Activated CD8-positive, alpha-beta T cell treated with anti-CD3 and anti-CD28 coated beads, Interleukin-2, amount 10 ng/mL, durations not matched to agents 7 days and 5 days (primary cell): ENCODE measurements around the gene OLIG3. TPM values are rescaled to one million over a fixed set of nuclear protein-coding genes. Genes with fewer than 3 reads are reported as not detected.
A peak's percentile ranks its signal among the peaks of the same experiment; 100 is the strongest.

ENCODE experiments used
- ATAC-seq: fragments of 150-1000 bp; cut with Tn5 transposase; one replicate; pipeline ENCODE4 v1.10.0; 2021; ENCODE audit warnings: moderate library complexity
- CTCF ChIA-PET: fragments of 350-600 bp; sonication (Branson Sonifier 250); formaldehyde crosslinking; loops from one replicate; lab custom pipeline; 2021; ENCODE audit warnings: antibody characterized with exemption; lab: Charles Lee
- POLR2A ChIA-PET: fragments of 350-600 bp; sonication (Branson Sonifier 250); formaldehyde crosslinking; loops from one replicate; lab custom pipeline; 2021; ENCODE audit warnings: antibody characterized with exemption; lab: Charles Lee
- DNase-seq: peaks from one replicate; pipeline ENCODE4 v3.0.0-alpha.2; 2020
- H3K27ac Mint-ChIP-seq: one replicate; pipeline ENCODE4 v1.8.0; 2021; ENCODE audit warnings: mild to moderate bottlenecking, mixed read lengths
- H3K27me3 Mint-ChIP-seq: one replicate; pipeline ENCODE4 v1.8.0; 2021; ENCODE audit warnings: low read depth, mixed read lengths
- H3K36me3 Mint-ChIP-seq: one replicate; pipeline ENCODE4 v1.8.0; 2021; ENCODE audit warnings: low read depth, mixed read lengths
- H3K4me1 Mint-ChIP-seq: one replicate; pipeline ENCODE4 v1.8.0; 2021; ENCODE audit warnings: low read depth, mixed read lengths
- H3K4me3 Mint-ChIP-seq: one replicate; pipeline ENCODE4 v1.8.0; 2021; ENCODE audit warnings: mild to moderate bottlenecking, mixed read lengths
- H3K9me3 Mint-ChIP-seq: one replicate; pipeline ENCODE4 v1.8.0; 2022; ENCODE audit warnings: mixed read lengths; ENCODE audit not compliant: insufficient read depth
- total RNA-seq, 2 experiments: library from RNA; stranded (reverse); gene quantifications; one replicate each; pipeline ENCODE4 v1.2.3, GENCODE V29; 2021

The OLIG3 gene
- total RNA-seq, 2 experiments from 2014 or later, result 0.34 to 0.44 TPM

DNA sequence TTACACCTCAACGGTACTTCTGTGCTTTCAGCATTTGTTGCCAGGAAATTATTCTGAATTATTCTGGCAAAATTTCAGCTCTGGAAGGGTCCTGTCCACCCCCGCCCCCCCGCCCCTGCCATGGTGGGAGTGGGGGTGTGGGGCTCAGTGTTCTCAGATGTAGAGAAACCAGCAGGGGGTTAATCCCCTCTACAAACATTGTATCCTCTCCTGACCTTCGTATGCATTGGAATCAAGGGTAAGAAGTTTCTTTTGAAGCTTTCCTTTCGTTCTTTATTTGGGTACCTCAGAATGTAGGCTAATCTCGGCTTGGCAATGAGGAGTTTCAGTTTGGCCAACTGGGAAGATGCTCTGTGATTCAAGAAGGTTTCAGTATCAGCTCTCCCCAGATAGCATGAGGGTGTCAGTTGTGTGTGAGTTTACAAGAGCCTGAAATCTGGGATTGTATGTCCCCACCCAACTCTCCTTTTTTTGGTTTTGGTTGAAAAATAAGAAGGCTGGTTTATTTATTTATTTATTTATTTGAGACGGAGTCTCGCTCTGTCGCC lies 25.5 kb upstream of the OLIG3 start:
- no peaks in the 10 kb centered on the region for H3K36me3 Mint-ChIP-seq
- no peaks in the 10 kb centered on the region for H3K4me1 Mint-ChIP-seq
- peaks cover 54% of the 10 kb centered on the region for H3K27me3 Mint-ChIP-seq
- CTCF ChIA-PET, result interaction anchor here (0.6 to 1.2 kb wide), 3 partner anchors 15 to 235 kb away, joined by 3 to 4 read pairs (median 3); no protein-coding TSS in a partner anchor
- POLR2A ChIA-PET, result no interaction called here
- DNase-seq, result no peak
- no peaks in the 10 kb centered on the region for H3K9me3 Mint-ChIP-seq
- H3K27ac Mint-ChIP-seq, result no peak overlapping the region
- ATAC-seq, result no peak
- H3K4me3 Mint-ChIP-seq, result no peak overlapping the region

DNA sequence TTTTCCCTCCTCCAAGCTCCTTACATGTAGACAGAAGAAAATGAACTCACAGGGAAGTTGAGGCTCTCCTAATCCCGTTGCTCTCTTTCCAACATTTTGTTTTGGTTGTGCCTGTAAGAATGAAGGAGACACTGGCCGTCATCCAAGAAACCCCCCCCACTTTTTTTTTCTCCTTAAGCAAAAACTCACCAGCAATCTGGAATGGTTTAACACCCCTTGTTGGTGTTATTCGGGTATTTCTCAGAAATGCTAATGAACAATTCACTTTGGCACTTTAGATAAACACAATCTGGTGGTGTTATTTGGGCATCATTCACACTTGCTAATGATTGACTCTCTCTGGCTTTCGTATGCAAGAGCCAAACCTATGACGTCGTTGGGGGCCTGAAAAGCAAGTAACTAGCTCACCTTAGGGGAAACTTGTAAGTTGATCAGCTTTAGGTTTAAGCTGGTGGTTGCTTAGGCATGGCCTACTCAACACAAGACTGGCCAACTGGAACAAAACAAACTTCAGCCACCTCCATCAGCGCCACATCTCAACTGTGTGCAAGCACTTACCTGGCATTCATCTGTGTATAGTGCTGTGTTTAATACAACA lies 24.3 kb upstream of the OLIG3 start:
- Mint-ChIP-seq H3K4me1 (no peaks in the 10 kb centered on the region), H3K4me3 (no peak overlapping the region), H3K9me3 (no peaks in the 10 kb centered on the region), H3K27ac (no peak overlapping the region), H3K36me3 (no peaks in the 10 kb centered on the region), H3K27me3 (peaks cover 61% of the 10 kb centered on the region)
- DNase-seq (no peak), ATAC-seq (no peak)
- ChIA-PET POLR2A (interaction anchor here (0.6 kb wide), 1 partner anchor 412 kb away, joined by 4 read pairs; no protein-coding TSS in a partner anchor), CTCF (interaction anchor here (1.0 to 1.6 kb wide), 3 partner anchors 41 to 71 kb away, joined by 3 to 5 read pairs (median 4); no protein-coding TSS in a partner anchor)

DNA sequence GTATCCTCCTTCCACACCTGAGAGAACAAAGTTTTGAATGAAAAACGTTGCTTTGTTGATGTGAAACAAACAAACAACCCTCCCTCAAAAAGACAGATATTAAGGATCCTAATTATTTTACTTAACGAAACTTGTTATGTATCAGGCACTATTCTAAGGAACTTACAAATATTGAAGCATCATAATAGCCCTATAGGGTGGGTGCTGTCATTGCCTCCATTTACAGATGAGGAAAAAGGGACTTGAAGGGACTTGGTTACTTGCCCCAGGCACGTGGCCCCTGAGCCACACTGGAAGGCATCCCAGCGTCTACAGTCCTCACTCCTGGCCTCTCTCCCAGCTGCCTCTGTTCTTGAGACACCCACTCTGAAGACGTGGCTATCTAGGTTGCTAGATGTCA lies 20.2 kb upstream of the OLIG3 start:
- Mint-ChIP-seq H3K36me3 (peaks cover 5% of the 10 kb centered on the region), H3K9me3 (peaks cover 7% of the 10 kb centered on the region), H3K27ac (no peak overlapping the region), H3K4me1 (no peaks in the 10 kb centered on the region), H3K4me3 (no peak overlapping the region), H3K27me3 (peaks cover 64% of the 10 kb centered on the region)
- ChIA-PET CTCF (no interaction called here), POLR2A (no interaction called here)
- DNase-seq (no peak), ATAC-seq (no peak)

DNA sequence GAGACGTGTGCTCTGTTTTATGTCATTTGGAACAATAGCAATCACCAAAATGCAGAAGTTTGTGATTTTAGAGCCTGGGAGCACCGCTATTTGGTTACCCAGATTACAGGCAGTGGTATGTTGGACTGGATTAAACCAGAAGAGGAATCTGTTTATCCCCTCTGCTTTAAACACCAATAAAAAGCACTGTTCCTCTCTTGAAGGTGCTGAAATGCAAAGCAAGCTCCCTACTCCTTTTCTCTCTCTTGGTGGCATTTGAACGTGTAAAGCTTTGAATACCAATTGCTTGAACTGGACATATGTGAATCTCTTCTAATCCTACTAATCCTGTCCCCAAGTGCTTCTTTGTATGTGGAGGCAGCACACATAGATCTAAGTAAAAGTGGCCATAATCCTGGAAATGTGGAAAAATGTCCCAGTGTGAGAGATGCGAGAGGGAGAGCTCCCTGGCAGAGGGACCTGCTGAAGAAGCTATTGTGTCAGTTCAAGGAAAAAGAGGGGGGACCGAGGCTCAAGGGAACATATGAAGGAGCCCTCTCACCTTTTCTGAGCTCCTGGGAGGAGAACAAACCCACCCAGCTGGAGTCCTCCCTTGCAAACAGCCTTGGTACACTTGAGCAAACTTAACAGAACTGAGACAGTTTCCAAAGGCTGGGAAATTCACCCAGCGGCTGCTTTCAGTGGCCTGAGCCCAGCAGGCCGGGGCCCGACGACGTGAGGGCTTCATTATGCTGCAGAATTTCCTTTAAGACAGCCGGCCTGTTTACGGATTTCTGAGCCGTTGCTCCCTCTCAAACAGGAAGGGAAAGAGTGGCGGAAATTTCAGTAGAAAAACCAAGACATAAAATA lies 18.8 kb upstream of the OLIG3 start:
- Mint-ChIP-seq H3K27ac (no peak overlapping the region), H3K4me3 (no peak overlapping the region), H3K4me1 (no peaks in the 10 kb centered on the region), H3K36me3 (peaks cover 5% of the 10 kb centered on the region), H3K9me3 (peaks cover 7% of the 10 kb centered on the region), H3K27me3 (peaks cover 65% of the 10 kb centered on the region)
- ATAC-seq (no peak), DNase-seq (no peak)
- CTCF ChIA-PET, result no interaction called here
- POLR2A ChIA-PET, result no interaction called here

DNA sequence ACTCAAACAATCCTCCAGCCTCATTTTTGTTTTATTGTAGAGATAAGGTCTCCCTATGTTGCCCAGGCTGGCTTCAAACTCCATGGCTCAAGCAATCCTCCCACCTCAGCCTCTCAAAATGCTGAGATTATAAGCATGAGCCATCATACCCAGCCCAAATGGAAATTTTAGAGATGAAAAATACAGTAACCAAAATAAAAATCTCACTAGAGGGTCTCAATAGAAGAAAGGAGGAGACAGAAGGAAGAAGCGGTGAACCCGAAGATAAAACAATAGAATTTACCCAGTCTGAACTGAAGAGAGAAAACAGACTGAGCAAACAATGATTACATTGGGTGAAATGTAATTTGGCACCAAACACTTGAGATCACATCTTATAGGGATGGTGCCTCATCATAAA lies 16.7 kb upstream of the OLIG3 start:
- Mint-ChIP-seq H3K27me3 (peaks cover 57% of the 10 kb centered on the region), H3K27ac (no peak overlapping the region), H3K9me3 (peaks cover 7% of the 10 kb centered on the region), H3K4me1 (no peaks in the 10 kb centered on the region), H3K36me3 (peaks cover 5% of the 10 kb centered on the region), H3K4me3 (no peak overlapping the region)
- ChIA-PET CTCF (no interaction called here), POLR2A (no interaction called here)
- no peak for ATAC-seq
- DNase-seq, result no peak

DNA sequence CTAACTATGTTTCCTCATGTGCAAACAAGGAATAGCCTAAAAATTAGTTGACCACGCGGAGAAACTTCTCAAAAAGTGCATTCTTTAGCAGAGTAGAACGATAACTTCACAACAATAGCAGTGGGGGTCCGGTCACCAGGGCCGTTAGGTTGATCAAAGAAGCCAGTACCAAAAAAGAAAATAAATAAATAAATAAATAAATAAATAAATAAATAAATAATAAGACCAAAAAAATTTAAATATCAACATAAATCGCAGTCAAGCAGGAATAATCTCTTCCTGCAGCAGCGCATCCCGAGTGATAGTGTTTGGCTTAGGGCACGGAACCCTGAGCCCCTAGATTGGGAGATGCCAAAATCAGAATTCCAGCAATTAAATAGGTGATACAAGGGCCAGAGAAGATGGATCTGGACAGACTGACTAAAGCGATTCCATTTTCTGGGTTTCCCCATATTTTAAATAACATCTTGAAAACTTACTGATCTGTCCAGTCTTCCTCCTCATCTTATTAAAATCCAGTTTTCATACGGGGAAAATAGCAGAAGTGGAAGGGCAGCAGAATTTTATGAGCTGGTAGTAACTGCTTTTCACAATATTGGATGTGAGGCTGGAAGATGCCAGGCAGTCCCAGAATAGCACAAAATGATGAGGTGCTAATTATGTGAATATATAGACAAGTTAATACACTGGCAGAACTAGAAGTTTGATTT lies 4.4 kb upstream of the OLIG3 start:
- Mint-ChIP-seq H3K27me3 (peaks cover 71% of the 10 kb centered on the region), H3K4me1 (peaks cover 36% of the 10 kb centered on the region), H3K36me3 (peaks cover 3% of the 10 kb centered on the region), H3K27ac (no peak overlapping the region), H3K4me3 (no peak overlapping the region), H3K9me3 (no peaks in the 10 kb centered on the region)
- CTCF ChIA-PET, result no interaction called here
- ATAC-seq, result no peak
- POLR2A ChIA-PET, result no interaction called here
- DNase-seq, result no peak

DNA sequence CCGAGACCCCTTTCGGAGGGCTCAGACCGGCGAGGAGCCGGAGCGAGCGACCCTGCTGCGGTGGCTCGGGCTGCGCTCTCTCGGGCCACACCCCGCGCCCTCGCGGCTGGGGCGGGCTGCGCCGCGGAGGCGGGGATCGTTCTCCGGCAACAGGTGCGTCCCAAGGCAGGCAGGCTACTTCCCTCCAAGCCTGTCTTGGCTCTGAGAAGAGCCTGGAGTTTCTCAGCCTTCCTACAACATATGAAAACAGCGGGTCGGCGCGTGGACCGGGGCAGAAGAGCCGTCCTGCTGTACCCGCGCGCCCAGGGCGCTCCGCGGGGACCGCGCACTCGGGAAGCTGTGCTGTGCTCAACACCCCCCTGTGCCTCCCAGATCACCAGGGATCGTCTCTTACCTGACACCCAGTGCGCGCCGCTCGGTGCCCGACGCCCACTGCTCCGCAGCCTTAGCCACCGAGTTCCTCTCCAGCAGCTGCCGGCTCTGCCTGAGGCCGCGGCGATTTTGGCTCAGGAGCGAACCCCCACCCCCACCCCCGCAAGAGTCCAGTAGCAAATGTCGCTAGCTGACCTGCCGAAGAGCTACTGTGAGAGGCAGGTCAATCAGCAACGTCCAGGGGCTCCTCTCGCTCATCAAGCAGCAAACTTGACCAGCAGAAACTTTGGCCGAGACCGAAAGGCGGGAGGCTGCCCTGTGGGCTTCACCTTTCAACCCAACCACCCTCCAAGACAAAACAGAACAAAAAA lies 3.7 kb upstream of the OLIG3 start:
- DNase-seq (no peak), ATAC-seq (peak; percentile 56)
- peak overlapping the region; percentile 65 for H3K4me3 Mint-ChIP-seq
- no peak overlapping the region for H3K27ac Mint-ChIP-seq
- H3K9me3 Mint-ChIP-seq, result no peaks in the 10 kb centered on the region
- peaks cover 3% of the 10 kb centered on the region for H3K36me3 Mint-ChIP-seq
- POLR2A ChIA-PET, result no interaction called here
- peaks cover 74% of the 10 kb centered on the region for H3K27me3 Mint-ChIP-seq
- peaks cover 42% of the 10 kb centered on the region for H3K4me1 Mint-ChIP-seq
- CTCF ChIA-PET, result interaction anchor here (1.3 kb wide), 1 partner anchor 92 kb away, joined by 4 read pairs; no protein-coding TSS in a partner anchor

DNA sequence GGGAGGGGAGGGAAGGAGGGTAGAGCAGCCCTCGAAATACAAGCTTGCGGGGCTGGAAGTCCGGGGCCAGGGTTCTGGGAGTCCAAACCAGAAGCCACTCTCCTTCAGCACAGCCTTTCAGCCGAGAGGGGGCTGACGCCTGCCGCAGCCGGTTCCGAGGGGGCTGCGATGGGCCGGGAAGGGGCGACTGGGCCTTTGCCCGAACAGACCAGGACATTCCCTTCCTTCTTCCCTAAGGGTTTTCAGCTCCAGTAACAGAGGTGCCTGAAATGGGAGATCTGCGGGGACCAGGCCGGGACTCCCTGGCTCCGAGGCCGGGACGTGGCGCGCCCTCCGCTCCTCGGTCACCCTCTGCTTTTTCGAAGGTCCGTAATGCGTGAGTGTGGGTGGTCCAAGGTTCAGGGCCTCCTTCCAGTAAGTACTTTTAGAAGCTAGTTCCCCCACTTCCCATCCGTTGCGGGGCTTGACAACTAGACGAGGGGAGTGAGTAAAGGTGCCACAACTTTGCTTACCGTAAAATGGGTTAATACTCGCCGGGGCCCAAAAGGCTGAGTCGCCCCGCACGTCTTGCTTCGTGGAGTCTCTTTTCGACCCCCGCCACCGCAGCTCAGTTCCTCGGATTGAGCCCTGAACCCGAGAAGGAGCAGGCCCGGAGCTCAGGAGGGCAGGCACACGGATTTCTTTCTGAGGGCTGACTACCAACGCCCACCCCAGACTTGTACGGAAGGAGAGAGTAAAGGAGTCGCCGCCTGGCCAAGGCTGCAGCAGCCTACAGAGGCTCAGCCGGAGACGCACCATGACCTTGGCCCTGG lies 2.9 kb upstream of the OLIG3 start:
- H3K4me3 Mint-ChIP-seq, result peak overlapping the region; percentile 65
- DNase-seq, result no peak
- H3K36me3 Mint-ChIP-seq, result peaks cover 3% of the 10 kb centered on the region
- H3K27me3 Mint-ChIP-seq, result peaks cover 76% of the 10 kb centered on the region
- no peak for ATAC-seq
- H3K27ac Mint-ChIP-seq, result no peak overlapping the region
- H3K9me3 Mint-ChIP-seq, result no peaks in the 10 kb centered on the region
- ChIA-PET POLR2A (interaction anchor here (0.6 to 0.7 kb wide), 2 partner anchors 11 to 430 kb away, joined by 3 read pairs; no protein-coding TSS in a partner anchor), CTCF (interaction anchor here (1.0 to 1.5 kb wide), 3 partner anchors 25 to 208 kb away, joined by 3 to 4 read pairs (median 3); no protein-coding TSS in a partner anchor)
- peaks cover 47% of the 10 kb centered on the region for H3K4me1 Mint-ChIP-seq

DNA sequence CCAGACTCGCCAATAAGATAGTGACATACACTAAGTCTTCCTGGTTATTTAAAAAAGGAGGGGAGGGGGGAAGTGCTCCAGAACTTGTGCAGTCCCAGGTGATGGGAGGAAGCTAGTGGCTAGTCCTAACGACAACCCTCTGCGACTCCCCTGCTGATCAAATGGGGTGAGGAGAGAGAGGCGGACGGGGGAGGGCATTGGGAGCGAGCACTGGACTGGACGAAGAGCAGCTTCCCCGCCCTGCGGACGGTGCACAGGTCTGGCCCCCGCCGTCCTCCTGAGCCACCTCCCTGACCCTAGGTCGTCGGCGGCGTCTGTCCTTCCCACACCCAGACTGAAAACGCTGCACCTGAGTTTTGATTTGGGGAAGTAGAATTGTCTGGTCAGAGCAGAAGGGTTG lies 2.2 kb upstream of the OLIG3 start:
- POLR2A ChIA-PET, result interaction anchor here (0.6 to 0.7 kb wide), 2 partner anchors 10 to 431 kb away, joined by 3 read pairs; no protein-coding TSS in a partner anchor
- peaks cover 50% of the 10 kb centered on the region for H3K4me1 Mint-ChIP-seq
- H3K4me3 Mint-ChIP-seq, result peak overlapping the region; percentile 2
- peaks cover 2% of the 10 kb centered on the region for H3K9me3 Mint-ChIP-seq
- H3K27ac Mint-ChIP-seq, result no peak overlapping the region
- peaks cover 80% of the 10 kb centered on the region for H3K27me3 Mint-ChIP-seq
- DNase-seq (no peak), ATAC-seq (no peak)
- H3K36me3 Mint-ChIP-seq, result peaks cover 6% of the 10 kb centered on the region
- CTCF ChIA-PET, result interaction anchor here (1.0 to 3.1 kb wide), 4 partner anchors 26 to 209 kb away, joined by 3 to 20 read pairs (median 4); no protein-coding TSS in a partner anchor

DNA sequence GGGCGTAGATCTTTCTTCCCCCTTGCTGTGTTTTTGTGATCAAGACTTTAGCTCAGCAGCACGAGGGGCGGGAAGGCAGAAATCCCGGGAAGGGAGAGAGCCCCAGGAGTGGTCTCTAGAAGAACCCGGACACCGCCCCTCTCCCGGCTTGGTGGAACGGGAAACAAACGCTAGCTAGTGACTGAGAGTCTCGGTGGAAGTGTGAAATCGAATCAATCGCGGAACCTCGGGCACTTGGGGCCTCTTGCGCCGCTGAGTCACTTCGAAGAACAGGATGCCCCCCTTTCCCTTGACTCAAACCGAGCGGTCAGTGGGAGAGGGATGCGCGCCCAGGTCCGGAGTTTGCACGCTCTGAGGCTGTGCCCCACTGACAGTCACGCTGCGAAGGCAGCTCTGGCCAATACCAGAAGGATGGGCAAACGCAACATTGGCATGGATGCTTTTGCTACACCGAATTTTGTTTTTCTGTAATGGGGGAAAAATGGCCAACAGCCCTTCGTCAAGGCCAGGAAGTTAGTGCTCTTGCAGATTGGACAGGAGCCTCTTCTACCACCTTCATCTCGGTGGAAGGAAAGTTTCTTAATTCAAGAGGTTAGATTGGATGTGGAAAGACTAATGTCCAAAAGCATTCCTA lies 1.6 kb upstream of the OLIG3 start:
- DNase-seq (no peak), ATAC-seq (no peak)
- ChIA-PET CTCF (interaction anchor here (0.7 to 3.1 kb wide), 4 partner anchors 26 to 422 kb away, joined by 3 to 20 read pairs (median 3); no protein-coding TSS in a partner anchor), POLR2A (interaction anchor here (0.7 kb wide), 1 partner anchor 10 kb away, joined by 3 read pairs; no protein-coding TSS in a partner anchor)
- peaks cover 50% of the 10 kb centered on the region for H3K4me1 Mint-ChIP-seq
- peaks cover 2% of the 10 kb centered on the region for H3K9me3 Mint-ChIP-seq
- H3K27me3 Mint-ChIP-seq, result peaks cover 82% of the 10 kb centered on the region
- peaks cover 6% of the 10 kb centered on the region for H3K36me3 Mint-ChIP-seq
- no peak overlapping the region for H3K27ac Mint-ChIP-seq
- H3K4me3 Mint-ChIP-seq, result peak overlapping the region; percentile 13
